Measurements from ENCODE around the gene PLA2G12B.

- TF ChIP-seq CTCF (conservative IDR thresholded peaks at IDR 0.05; ENCODE audit: low read depth, low read length) (no peak), EZH2 (IDR thresholded peaks at IDR 0.05; ENCODE audit: borderline replicate concordance, low read depth, low read length, poor library complexity, severe bottlenecking) (no peak)
Observed at GRCh38 chr10:72946963-72947362, 7.6 kb downstream of the PLA2G12B start.
